GM21619 (cell line): ENCODE results near the gene CSTPP1.
"Not testable (repeated sequence)": the region's sequence is repeated elsewhere in the genome, so short reads cannot be mapped to it uniquely, and the experiment has no call there.

Source experiments
- ATAC-seq: cut with Tn5 transposase; IDR thresholded peaks from one replicate; pipeline ENCODE4 v1.9.1; 2021; ENCODE audit not compliant: unreplicated experiment

CSTPP1 gene

DNA sequence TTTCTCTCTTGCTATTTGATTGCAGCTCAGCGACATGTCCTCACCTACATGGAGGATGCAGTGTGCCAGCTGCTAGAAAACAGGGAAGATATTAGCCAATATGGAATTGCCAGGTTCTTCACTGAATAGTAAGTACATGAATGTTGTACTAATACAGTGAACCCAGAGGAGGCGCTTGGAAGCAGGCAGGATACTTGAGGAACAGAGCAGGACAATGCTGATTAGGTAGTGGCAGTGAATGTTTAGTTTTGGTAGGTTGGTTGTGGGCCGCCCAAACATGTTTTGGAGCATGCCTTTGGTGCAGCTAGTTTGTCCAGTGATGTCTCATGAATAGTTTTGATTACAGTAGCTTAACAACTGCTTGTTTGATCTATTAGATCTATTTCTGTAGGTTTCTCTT lies 50.6 kb downstream of the CSTPP1 start:
- no peak for ATAC-seq

DNA sequence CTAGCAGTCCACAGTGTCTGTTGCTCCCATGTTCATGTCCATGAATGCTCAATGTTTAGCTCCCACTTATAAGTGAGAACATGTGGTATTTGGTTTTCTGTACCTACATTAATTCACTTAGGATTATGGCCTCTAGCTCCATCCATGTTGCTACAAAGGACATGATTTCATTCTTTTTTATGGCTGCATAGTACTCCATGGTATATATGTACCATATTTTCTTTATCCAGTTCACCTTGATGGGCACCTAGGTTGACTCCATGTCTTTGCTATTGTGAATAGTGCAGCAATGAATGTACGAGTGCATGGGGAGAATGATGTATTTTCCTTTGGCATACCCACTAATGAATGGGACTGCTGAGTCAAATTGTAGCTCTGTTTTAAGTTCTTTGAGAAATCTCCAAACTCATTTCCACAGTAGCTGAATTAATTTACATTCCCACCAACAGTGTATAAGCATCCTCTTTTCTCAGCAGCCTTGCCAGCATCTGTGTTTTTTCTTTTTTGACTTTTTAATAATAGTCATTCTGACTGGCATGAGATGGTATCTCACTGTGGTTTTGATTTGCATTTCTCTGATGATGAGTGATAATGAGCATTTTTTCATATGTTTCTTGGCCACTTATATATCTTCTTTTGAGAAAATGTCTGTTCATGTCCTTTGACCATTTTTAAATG lies 53.4 kb downstream of the CSTPP1 start:
- ATAC-seq, result not testable (repeated sequence)

DNA sequence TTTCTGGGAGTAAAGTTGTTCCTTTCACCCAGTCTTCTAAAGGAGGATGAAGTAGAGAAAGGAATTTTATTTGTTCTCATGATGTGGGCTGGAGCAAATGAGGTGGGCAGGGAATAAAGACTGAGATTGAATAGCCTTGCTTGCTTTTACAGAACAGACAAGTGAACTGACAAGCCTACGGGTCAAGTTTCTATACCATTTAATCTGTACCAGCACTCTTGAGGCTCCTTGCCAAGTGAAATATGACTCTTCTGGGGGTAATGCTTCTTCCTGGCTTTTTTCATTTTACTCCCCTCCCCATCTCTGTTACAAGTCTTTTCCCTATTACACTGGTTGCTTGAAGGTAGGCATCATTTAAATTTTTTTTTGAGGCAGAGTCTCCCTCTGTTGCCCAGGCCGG lies 54.8 kb downstream of the CSTPP1 start:
- no peak for ATAC-seq

DNA sequence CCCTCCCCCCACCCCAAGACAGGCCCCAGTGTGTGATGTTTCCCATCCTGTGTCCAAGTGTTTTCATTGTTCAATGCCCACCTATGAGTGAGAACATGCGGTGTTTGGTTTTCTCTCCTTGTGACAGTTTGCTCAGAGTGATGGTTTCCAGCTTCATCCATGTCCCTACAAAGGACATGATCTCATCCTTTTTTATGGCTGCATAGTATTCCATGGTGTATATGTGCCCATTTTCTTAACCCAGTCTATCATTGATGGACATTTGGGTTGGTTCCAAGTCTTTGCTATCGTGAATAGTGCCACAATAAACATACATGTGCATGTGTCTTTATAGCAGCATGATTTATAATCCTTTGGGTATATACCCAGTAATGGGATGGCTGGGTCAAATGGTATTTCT lies 55.8 kb downstream of the CSTPP1 start:
- ATAC-seq, result not testable (repeated sequence)

DNA sequence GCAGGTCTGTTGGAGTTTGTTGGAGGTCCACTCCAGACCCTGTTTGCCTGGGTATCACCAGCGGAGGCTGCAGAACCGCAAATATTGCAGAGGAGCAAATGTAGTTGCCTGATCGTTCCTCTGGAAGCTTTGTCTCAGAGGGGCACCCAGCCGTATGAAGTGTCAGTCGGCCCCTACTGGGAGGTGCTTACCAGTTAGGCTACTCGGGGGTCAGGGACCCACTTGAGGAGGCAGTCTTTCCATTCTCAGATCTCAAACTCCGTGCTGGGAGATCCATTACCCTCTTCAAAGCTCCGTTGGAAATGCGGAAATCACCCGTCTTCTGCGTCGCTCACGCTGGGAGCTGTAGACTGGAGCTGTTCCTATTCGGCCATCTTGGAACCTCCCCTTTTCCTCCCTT lies 61.2 kb downstream of the CSTPP1 start:
- not testable (repeated sequence) for ATAC-seq

DNA sequence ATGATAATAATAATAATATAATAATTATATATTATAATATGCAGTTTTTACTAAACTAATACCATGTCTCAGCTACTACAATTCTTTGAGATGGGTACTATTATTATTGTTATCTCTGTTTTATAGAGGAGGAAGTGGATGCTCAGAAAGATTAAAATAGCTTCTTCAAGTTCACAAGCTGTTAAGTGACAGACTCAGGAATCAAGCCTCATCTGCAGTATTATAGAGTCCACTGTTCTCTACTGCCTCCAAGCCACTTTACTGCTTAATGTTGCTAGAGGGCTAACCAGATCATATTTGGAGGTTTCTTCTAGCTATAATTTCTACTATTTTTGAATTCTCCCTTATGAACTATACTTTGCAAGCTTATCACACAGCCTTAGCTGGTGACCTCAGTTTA lies 62.7 kb downstream of the CSTPP1 start:
- ATAC-seq, result no peak

DNA sequence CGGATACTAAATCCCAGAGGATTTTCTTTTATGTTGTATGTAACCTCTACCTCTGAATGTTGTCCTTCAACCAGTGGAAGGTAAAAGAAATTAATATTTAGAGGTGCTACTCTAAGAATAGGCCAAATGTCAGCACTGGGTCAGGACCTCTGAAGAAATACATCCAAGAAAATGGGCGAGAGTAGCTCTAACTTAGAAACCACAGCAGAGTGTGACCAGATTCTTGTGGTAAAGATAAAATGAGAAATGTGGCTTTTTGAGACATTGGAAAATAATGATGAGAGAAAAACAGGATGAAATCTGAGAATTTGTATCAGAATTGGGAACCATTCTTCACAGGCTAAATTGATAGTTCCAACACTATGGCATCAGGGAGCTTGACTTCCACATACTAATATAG lies 63.5 kb downstream of the CSTPP1 start:
- ATAC-seq, result no peak

DNA sequence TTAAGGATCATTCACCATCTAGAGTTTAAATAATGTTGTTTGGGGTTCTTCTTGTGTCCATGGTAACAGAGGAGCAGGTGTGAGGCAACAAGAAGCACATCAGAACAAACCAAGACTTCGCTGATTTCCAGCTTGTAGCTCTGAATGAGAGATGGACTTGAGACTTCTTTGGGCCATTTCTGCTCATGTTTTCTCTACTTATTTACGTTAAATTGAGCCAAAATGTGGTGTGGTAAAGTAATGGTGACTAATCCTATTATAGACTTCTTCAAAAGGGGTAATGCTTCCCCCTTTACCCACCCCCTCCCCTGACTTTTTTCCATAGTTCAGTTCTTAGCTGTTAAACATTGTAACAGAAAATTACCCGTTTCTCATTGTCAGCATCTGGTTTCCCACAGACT lies 65.2 kb downstream of the CSTPP1 start:
- ATAC-seq, result no peak

DNA sequence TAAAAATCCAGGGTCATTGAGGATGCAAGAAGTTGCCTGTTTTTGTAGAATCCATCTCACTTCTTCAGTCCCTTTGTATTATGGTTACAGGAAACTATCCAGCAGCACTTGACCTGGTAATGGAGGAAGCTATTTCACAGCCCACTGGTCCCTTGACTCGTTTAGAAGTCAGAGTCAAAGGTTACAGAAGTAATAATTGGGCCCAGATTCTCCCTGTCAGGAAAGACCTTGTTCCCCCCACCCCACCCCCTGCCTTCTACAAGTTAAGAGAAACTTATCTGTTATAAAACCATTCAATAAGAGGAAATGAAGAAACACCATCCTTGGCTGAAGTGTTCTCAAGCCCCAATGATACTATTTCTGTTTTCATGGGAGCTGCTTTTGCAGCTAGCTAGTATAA lies 65.8 kb downstream of the CSTPP1 start:
- no peak for ATAC-seq

DNA sequence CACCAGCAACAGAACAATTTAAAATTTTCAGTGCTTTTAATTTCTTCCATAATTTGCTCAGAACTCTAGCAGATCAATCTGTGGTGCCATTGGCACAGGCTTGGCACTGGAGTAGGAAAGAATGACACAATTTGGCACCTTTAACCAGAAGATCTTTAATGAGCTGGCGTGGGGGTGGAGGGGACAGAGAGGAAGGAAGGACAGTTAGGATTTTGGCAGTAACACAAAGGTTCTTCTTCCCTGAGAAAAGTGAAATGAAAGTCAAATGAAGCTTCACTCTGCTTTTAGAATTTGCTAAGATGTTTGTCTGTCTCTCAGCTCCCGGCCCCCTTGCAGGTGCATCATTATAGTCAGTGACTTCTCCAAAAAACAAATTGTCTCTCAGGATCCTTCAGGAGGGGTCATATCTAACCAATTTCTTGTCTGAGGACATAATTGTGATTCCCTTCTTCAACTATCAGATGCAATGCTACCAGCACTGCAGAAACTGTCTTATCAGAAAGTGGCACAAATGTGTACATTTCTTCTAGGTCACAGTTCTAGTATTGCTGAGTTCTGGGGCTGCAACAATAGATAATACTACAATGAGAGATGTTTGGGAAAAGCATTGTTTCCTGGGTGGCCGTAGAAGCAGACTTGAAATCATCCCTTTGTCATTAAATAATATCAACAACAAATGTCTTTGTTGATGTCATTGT lies 66.8 kb downstream of the CSTPP1 start:
- no peak for ATAC-seq

DNA sequence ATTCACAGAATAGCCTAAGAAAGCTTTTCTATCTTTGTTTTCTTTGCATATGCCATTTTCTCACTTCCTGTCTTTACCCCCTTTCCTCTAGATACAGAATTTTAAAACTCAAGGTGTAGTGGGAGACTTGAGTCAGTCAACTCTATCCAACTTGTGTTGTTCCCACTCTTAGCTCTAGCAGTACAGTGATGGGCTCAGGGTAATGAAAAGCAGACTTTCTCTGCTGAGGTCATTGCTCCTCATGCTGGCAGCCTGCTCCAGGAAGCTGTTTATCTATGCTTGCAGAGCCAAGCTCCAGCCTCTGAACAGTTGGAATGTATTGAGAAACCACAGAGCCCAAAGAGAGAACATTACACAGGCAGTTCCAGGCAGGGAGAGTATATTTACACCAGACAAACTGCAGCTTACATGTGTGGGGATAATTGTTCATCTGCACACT lies 68.1 kb downstream of the CSTPP1 start:
- ATAC-seq, result no peak

DNA sequence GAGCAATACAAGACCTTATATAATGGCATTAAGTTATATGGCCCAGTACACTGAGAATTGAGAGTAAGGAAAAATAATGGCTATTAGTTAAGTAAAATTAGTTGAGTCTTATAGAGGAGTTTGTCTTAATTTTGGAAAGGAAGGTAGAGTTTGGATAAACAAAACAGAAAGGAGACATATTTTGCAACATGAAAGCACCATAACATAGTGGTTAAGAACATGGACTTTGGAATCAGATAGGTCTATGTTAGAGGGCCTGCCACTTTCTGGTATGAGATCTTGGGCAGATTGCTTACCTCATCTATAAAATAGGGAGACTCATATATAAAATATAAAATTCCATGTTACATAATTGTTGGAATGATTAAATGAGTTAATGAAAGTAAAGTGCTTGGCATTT lies 68.9 kb downstream of the CSTPP1 start:
- ATAC-seq, result no peak

DNA sequence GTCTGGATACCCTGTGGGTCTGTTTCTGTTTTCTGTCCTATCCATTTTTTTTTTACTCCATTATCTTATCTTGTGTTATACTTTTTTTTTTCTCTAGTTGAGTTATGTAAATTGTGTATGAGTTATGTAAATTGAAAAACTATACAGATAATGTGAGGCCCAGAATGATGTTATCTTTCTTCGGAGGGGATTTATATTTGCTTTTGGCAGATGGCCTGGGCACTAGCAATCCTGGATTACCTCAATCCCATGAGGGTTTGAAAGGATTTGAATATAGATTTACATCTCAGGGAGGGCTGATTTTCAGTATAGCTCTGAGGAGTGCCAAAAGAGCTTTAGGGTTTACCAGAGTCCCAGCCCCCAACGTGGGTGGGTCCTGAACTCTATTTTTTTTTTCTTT lies 71.0 kb downstream of the CSTPP1 start:
- no peak for ATAC-seq

DNA sequence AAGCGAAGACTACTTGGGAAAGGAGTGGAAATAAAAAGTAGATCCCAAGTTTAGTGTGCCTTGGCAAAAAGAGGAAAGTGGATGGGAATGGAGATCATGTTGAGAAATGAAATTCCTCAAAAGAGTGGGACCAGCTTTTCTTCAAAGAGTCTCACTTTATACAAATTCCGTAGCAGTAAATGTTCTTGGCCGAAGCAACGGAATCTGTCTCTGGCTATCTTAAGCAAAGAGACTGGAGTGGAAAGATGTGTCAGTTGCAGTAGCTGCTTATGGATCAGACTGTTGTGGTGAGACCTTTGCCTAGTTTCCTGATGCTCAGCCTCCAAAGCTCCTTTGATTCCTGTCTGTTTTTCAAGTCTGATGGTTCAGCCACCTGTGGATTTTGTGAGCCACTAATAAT lies 73.6 kb downstream of the CSTPP1 start:
- no peak for ATAC-seq

DNA sequence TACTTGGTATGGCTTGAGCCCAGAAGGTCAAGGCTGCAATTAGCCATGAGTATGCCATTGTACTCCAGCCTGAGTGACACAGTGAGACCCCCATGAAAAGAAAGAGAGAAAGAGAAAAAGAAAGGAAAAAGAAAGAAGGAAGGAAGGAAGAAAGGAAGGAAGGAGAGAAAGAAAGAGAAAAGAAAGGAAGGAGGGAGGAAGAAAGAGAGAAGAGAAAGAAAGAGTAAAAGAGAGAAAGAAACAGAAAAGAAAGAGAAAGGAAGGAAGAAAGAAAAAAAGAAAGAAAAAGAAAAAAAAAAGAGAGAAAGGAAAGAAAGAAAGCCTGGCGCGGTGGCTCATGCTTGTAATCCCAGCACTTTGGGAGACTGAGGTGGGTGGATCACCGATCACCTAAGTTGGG lies 77.5 kb downstream of the CSTPP1 start:
- no peak for ATAC-seq

DNA sequence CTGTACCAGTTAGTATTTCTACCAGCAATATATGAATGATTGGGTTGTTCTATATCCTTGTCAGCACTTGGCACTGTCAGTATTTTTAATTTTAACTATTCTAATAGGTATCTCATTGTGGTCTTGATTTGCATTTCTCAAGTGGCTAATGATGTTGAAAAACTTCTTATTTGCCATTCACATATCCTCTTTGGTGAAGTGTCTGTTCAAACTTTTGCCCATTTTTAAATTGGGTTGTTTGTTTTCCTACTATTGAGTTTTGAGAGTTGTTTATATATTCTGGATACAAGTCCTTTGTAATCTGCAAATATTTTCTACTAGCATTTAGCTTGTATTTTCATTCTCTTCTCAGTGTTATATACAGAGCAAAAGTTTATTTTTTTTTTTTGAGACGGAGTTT lies 82.1 kb downstream of the CSTPP1 start:
- no peak for ATAC-seq

DNA sequence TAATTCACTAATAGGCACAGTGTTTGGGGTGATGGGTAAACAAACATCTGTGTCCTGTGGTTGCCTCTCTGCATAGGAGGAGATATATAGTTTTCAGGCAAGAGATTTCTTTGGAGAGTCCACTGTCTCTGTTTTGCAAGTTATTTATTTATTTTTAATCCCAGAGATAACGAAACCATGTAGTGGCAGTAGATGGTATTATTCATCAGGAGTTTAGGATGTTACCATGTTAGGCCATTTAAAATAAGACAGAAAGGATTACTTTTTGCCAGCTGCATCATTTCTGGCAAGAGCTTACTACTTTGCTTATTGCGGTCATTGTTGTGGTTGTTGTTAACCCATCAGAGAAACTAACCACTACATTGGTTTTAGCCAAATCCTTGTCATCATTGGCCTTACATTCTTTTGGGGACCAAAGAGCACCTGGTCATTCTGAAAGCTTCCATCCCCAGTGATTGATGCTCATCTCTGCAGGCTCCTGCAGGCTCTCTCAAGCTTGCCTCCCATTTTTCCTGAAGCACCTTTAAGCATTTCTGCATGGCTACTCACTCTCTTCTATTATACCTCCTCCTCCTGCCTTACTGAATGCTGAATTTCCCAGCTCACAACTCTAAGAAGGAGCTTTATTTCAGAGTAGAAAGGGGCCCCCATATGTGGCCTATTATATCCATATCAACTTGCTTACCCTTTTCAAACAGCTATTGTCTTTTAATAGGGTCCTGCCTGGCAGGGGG lies 84.4 kb downstream of the CSTPP1 start:
- ATAC-seq, result no peak

DNA sequence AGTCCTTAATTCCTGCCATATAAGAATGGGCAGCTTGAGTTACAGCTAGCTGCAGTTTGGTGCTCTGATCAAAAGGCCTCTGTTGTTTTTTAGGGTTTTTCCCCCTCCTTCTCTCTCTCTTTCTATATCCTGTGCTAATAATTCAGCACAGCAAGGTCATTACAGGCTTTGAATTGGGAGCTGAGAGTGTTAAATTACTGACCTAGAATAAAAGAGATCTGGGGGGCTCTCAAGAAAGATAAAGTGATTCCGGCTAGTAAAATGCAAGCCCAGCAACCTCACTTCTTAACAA lies 84.9 kb downstream of the CSTPP1 start:
- no peak for ATAC-seq

DNA sequence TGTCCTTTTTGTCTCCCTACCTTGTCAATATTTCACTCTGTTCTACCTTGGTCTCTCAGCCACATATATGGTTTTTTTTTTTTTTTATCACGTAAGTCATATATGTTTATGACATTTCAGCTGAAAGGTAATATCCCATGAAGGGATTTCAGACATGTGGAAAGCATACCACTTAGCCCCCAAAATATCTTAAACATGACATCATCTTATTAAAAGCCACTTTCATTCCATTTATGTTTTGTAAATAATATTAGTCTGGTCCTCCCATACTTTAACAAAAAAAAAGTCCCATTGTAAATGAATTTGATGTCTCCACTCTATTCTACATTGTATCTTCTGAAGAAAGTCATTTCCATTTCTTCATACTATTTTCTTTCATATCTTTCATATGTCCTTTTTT lies 85.4 kb downstream of the CSTPP1 start:
- ATAC-seq, result no peak

DNA sequence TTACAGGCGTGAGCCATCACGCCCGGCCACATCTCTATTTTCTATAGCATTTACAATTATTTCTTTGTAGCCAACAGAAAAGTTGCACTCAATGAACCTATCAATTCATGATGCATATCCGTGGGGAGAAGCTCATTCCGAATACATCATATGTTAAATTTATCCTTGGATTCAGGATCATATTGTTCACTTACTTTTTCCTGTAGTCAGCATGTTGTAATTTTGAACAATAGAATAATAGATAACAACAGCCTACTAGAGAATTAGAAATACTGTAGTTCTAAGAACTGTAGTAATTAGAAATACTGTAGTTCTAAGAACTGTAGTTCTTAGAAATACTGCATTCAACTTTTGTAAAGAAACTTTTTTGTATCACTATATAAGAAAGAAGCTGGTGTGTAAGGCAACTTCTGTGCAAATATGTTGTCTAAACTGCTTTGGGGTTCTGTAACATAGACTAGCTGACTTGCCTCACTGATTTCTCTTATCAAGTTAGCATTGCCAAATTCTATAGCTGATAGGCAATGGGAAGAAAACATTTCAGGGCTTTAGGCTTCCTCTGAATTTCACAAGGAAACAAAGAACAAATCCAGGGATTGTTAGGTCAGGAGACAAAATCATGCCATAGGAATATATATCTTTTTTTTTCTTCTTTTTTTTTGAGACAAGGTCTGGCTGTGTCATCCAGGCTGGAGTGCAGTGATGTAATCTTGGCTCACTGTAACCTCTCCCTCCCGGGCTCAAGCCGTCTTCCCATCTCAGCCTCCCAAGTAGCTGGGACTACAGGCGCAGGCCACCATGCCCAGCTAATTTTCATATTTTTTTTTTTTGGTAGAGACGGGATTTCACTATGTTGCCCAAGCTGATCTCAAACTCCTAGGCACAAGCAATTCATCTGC lies 91.9 kb downstream of the CSTPP1 start:
- no peak for ATAC-seq

DNA sequence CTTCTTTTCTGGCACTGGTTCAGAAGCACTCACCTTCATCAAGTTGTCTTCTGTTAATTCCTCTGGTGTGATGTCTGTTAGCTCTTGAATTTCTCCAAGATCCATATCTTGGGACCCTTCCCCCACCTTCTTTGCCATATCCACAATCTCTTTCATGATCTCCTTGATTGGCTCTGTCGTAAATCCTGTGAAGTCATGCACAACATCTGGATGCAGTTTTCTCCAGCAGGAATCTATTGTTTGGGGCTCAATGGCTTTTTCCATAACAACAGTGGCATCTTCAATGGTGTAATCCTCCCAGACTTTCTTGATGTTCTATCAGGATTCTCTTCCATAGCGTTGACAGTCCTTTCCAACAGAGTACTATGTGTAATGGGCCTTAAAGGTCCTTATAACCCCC lies 96.9 kb downstream of the CSTPP1 start:
- ATAC-seq, result no peak
